Fibroblast of the aortic adventitia (primary cell): ENCODE measurements around the gene LTO1. TPM values are rescaled to one million over a fixed set of nuclear protein-coding genes. Genes with fewer than 3 reads are reported as not detected.

Experiments used
- DNase-seq: peaks from one replicate; pipeline ENCODE4 v3.0.0-alpha.2; 2010; ENCODE audit warnings: low read depth
- H3K4me3 ChIP-seq: 2 replicates; pipeline ENCODE4 v1.5.1; 2011; ENCODE audit warnings: low read depth, mild to moderate bottlenecking, control low read depth, low read length, moderate library complexity
- total RNA-seq: library from RNA; depleted of rRNA; stranded (reverse); fragments of >200 nt; gene quantifications from 2 replicates; pipeline ENCODE4 v1.2.3, GENCODE V29; 2012; ENCODE audit warnings: low replicate concordance
- TF ChIP-seq, protein P1 (sequence below): IDR thresholded peaks from 2 replicates; pipeline ENCODE4 v1.5.1; 2011; ENCODE audit warnings: mild to moderate bottlenecking, low read length, control low read depth, inconsistent platforms; ENCODE audit not compliant: insufficient read depth

The LTO1 gene
- total RNA-seq, 1 donor: 16.4 TPM

- DNase-seq: no peak
These were observed 17.7 kb downstream of the LTO1 start for GRCh38 chr11:69657456-69657910.

DNA sequence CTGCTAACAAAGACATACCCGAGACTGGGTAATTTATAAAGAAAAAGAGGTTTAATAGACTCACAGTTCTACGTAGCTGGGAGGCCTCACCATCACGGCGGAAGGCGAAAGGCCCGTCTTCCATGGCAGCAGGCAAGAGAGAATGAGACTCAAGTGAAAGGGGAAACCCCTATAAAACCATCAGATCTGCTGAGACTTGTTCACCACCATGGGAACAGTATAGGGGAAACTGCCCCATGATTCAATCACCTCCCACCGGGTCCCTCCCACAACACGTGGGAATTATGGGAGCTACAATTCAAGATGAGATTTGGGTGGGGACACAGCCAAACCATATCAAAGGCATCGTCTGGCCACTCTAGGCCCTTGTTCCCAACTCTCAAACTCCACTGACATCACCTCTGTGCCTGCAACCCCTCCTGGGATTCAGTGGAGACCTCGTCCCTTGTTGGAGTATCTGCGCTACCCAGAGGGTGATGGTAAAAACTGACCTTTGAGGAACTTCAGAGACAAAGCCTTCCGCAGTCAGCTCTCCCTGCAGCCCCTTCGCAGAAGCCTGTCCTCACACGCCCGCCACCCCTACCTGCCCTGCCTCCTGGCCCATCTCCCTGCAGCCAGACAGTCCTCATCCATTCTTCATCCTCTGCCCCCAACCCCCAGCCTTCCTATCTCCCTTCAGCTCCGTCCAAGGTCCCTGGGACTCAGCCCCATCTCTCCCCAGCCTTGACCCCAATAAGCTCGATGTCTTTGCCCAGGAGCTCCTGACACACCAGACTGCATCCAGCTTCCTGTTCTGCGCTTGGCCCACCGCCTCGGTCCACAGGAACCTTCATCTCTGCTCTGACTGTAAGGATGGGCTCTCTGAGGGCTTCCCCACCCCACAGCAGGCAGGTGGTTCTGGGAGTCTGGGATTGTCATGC, 18.4 kb downstream of the LTO1 start:
- no peak overlapping the region for H3K4me3 ChIP-seq
- DNase-seq: no peak
- TF ChIP-seq, protein P1, sequence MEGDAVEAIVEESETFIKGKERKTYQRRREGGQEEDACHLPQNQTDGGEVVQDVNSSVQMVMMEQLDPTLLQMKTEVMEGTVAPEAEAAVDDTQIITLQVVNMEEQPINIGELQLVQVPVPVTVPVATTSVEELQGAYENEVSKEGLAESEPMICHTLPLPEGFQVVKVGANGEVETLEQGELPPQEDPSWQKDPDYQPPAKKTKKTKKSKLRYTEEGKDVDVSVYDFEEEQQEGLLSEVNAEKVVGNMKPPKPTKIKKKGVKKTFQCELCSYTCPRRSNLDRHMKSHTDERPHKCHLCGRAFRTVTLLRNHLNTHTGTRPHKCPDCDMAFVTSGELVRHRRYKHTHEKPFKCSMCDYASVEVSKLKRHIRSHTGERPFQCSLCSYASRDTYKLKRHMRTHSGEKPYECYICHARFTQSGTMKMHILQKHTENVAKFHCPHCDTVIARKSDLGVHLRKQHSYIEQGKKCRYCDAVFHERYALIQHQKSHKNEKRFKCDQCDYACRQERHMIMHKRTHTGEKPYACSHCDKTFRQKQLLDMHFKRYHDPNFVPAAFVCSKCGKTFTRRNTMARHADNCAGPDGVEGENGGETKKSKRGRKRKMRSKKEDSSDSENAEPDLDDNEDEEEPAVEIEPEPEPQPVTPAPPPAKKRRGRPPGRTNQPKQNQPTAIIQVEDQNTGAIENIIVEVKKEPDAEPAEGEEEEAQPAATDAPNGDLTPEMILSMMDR: no peak

More at GRCh38 chr11:69657456-69657910, 17.7 kb downstream of the LTO1 start:
- TF ChIP-seq, protein P1: no peak
- H3K4me3 ChIP-seq: no peak overlapping the region

GRCh38 chr11:69655479-69656428, 19.4 kb downstream of the LTO1 start:
- TF ChIP-seq, protein P1: no peak
- no peak overlapping the region for H3K4me3 ChIP-seq
- no peak for DNase-seq

GRCh38 chr11:69654660-69655478, 20.3 kb downstream of the LTO1 start:
- H3K4me3 ChIP-seq: no peak overlapping the region
- TF ChIP-seq, protein P1: no peak
- DNase-seq: no peak

DNA sequence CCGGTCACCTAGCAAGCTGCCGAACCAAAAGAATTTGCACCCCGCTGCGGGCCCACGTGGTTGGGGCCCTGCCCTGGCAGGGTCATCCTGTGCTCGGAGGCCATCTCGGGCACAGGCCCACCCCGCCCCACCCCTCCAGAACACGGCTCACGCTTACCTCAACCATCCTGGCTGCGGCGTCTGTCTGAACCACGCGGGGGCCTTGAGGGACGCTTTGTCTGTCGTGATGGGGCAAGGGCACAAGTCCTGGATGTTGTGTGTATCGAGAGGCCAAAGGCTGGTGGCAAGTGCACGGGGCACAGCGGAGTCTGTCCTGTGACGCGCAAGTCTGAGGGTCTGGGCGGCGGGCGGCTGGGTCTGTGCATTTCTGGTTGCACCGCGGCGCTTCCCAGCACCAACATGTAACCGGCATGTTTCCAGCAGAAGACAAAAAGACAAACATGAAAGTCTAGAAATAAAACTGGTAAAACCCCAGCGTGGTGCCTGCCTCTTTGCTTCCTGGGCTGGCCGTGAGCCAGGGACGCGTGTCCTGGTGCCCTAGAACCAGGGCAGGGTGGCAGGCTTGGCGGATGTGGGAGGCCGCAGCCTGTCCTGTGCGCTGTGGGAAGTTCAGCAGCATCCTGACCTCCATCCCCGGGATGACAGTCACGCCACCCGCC, 21.0 kb downstream of the LTO1 start:
- TF ChIP-seq, protein P1: no peak
- DNase-seq: no peak

More for the DNA sequence above, 21.0 kb downstream of the LTO1 start:
- H3K4me3 ChIP-seq: no peak overlapping the region
